PC-9 (cell line): Measurements from ENCODE around the gene CACNA1G. TPM values are rescaled to one million over a fixed set of nuclear protein-coding genes. Genes with fewer than 3 reads are reported as not detected.

Experiments used
- BruUV-seq: library from RNA; stranded (reverse); fragments of 400-500 nt; replicated peaks from 2 replicates; lab custom pipeline; 2021; lab: Mats Ljungman, UMichigan
- CTCF ChIA-PET: fragments of 300-600 bp; sonication (Branson Sonifier 250); formaldehyde crosslinking; loops from one replicate; lab custom pipeline; 2022; ENCODE audit warnings: antibody characterized with exemption; lab: Charles Lee
- POLR2A ChIA-PET: fragments of 300-600 bp; sonication (Branson Sonifier 250); formaldehyde crosslinking; loops from one replicate; lab custom pipeline; 2022; ENCODE audit warnings: antibody characterized with exemption; ENCODE audit not compliant: unreplicated experiment; lab: Charles Lee
- DNase-seq, 2 experiments: peaks; one replicate each; pipeline versions ENCODE4 v3.0.0 to v3.0.0-alpha.2; 2015 to 2022; ENCODE audit warnings: mixed read lengths in 1 of 2
- H2AFZ ChIP-seq: fragments of 200-600 bp; sonication (generic); 2 replicates; pipeline ENCODE4 v1.8.1; 2017; ENCODE audit warnings: antibody characterized with exemption
- H3F3A ChIP-seq: fragments of 200-600 bp; sonication (generic); 2 replicates; pipeline ENCODE4 v1.8.1; 2017; ENCODE audit warnings: antibody characterized with exemption, mild to moderate bottlenecking, low read depth; ENCODE audit not compliant: insufficient read depth
- H3K27ac ChIP-seq: fragments of 200-600 bp; sonication (generic); 2 replicates; pipeline ENCODE4 v1.6.1; 2016; ENCODE audit warnings: mixed run types
- H3K27me3 ChIP-seq: fragments of 200-600 bp; sonication (generic); 2 replicates; pipeline ENCODE4 v1.6.1; 2016; ENCODE audit warnings: low read depth, mixed run types; ENCODE audit not compliant: insufficient read depth
- H3K36me3 ChIP-seq: fragments of 200-600 bp; sonication (generic); 2 replicates; pipeline ENCODE4 v1.6.1; 2016; ENCODE audit warnings: low read depth, mixed run types
- H3K4me1 ChIP-seq: fragments of 200-600 bp; sonication (generic); replicated peaks from 2 replicates; pipeline ENCODE4 v1.6.1; 2016; ENCODE audit warnings: mixed run types; ENCODE audit not compliant: insufficient read depth
- H3K4me2 ChIP-seq: fragments of 200-600 bp; sonication (generic); 2 replicates; pipeline ENCODE4 v1.6.1; 2017; ENCODE audit warnings: mixed run types
- H3K4me3 ChIP-seq: fragments of 200-600 bp; sonication (generic); 2 replicates; pipeline ENCODE4 v1.6.1; 2016; ENCODE audit warnings: mixed run types
- H3K79me2 ChIP-seq: fragments of 200-600 bp; sonication (generic); 2 replicates; pipeline ENCODE4 v1.6.1; 2017; ENCODE audit warnings: low read depth, mixed run types
- H3K9me2 ChIP-seq: fragments of 200-600 bp; sonication (generic); 2 replicates; pipeline ENCODE4 v1.8.1; 2017; ENCODE audit warnings: mild to moderate bottlenecking; ENCODE audit not compliant: insufficient read depth
- H3K9me3 ChIP-seq: fragments of 200-600 bp; sonication (generic); 2 replicates; pipeline ENCODE4 v1.8.1; 2016; ENCODE audit warnings: low read depth; ENCODE audit not compliant: insufficient read depth
- H4K20me1 ChIP-seq: fragments of 200-600 bp; sonication (generic); 2 replicates; pipeline ENCODE4 v1.8.1; 2017; ENCODE audit not compliant: insufficient read depth
- CTCF ChIP-seq: fragments of 200-600 bp; sonication (generic); conservative IDR thresholded peaks from 2 replicates; pipeline ENCODE4 v1.6.1; 2017; ENCODE audit warnings: mixed run types, antibody characterized with exemption, mild to moderate bottlenecking, moderate library complexity
- EZH2 ChIP-seq: fragments of 200-600 bp; sonication (generic); IDR thresholded peaks from 2 replicates; pipeline ENCODE4 v1.8.0; 2017; ENCODE audit warnings: antibody characterized with exemption, low read depth
- intact Hi-C: fragments of 100-400 bp; cut with micrococcal nuclease; formaldehyde crosslinking; loops from one replicate; pipeline ENCODE4 v1.10.0; 2022; ENCODE audit not compliant: unreplicated experiment
- total RNA-seq: library from RNA; stranded (reverse); gene quantifications from 2 replicates; pipeline ENCODE4 v1.2.3, GENCODE V29; 2021

Gene CACNA1G
- total RNA-seq, 1 experiment from 2014 or later = 0.46 TPM

- H3K27ac ChIP-seq = no peak overlapping the region
- H3K9me3 ChIP-seq = no peaks in the 10 kb centered on the region
- no peaks in the 10 kb centered on the region for H3K9me2 ChIP-seq
- H3K79me2 ChIP-seq = no peaks in the 10 kb centered on the region
- intact Hi-C loops = no loop called here
- no peaks in the 10 kb centered on the region for H3K36me3 ChIP-seq
- no peak for DNase-seq
- no peak overlapping the region for H3K4me3 ChIP-seq
- TF ChIP-seq EZH2 (no peak), CTCF (no peak)
- peaks cover 40% of the 10 kb centered on the region for H3K27me3 ChIP-seq
- H3F3A ChIP-seq = no peaks in the 10 kb centered on the region
- no peak overlapping the region for H3K4me2 ChIP-seq
- BruUV-seq = no TSS peak
- CTCF ChIA-PET = no interaction called here
- no peak overlapping the region for H2AFZ ChIP-seq
- POLR2A ChIA-PET = no interaction called here
- H3K4me1 ChIP-seq = no peaks in the 10 kb centered on the region
- no peaks in the 10 kb centered on the region for H4K20me1 ChIP-seq
Measured at GRCh38 chr17:50590946-50591737, 30.6 kb downstream of the CACNA1G start.

- POLR2A ChIA-PET = interaction anchor here (0.6 kb wide), 1 partner anchor 11 kb away, joined by 3 read pairs; no protein-coding TSS in a partner anchor
- H3K27me3 ChIP-seq = peaks cover 35% of the 10 kb centered on the region
- DNase-seq = no peak
- TF ChIP-seq EZH2 (no peak), CTCF (no peak)
- CTCF ChIA-PET = no interaction called here
- intact Hi-C loops = no loop called here
- H3K36me3 ChIP-seq = no peaks in the 10 kb centered on the region
- no peaks in the 10 kb centered on the region for H4K20me1 ChIP-seq
- BruUV-seq = no TSS peak
- no peak overlapping the region for H3K4me2 ChIP-seq
- H3K4me1 ChIP-seq = no peaks in the 10 kb centered on the region
- H3K9me2 ChIP-seq = no peaks in the 10 kb centered on the region
- H3K9me3 ChIP-seq = no peaks in the 10 kb centered on the region
- H3K4me3 ChIP-seq = no peak overlapping the region
- H3F3A ChIP-seq = no peaks in the 10 kb centered on the region
- H3K79me2 ChIP-seq = no peaks in the 10 kb centered on the region
- no peak overlapping the region for H3K27ac ChIP-seq
- no peak overlapping the region for H2AFZ ChIP-seq
Measured at GRCh38 chr17:50593321-50593720, 32.8 kb downstream of the CACNA1G start.

- DNase-seq = no peak
- Histone ChIP-seq H4K20me1 (no peaks in the 10 kb centered on the region), H3K4me3 (no peak overlapping the region), H3F3A (no peaks in the 10 kb centered on the region), H3K79me2 (no peaks in the 10 kb centered on the region), H3K27me3 (peaks cover 39% of the 10 kb centered on the region), H3K9me3 (no peaks in the 10 kb centered on the region), H3K4me2 (no peak overlapping the region), H3K9me2 (no peaks in the 10 kb centered on the region), H3K36me3 (no peaks in the 10 kb centered on the region), H2AFZ (no peak overlapping the region), H3K27ac (no peak overlapping the region), H3K4me1 (no peaks in the 10 kb centered on the region)
- POLR2A ChIA-PET = no interaction called here
- no peak for TF ChIP-seq EZH2
- TF ChIP-seq CTCF = no peak
- CTCF ChIA-PET = no interaction called here
- intact Hi-C loops = no loop called here
- BruUV-seq = no TSS peak
Measured at GRCh38 chr17:50594128-50594823, 33.8 kb downstream of the CACNA1G start.
